ENCODE results near the gene FAM120A. TPM values are rescaled to one million over a fixed set of nuclear protein-coding genes. Genes with fewer than 3 reads are reported as not detected.

The FAM120A gene
- total and polyA plus RNA-seq, 7 experiments from 2014 or later: 9.0 to 136 (median 80.2) TPM

DNA sequence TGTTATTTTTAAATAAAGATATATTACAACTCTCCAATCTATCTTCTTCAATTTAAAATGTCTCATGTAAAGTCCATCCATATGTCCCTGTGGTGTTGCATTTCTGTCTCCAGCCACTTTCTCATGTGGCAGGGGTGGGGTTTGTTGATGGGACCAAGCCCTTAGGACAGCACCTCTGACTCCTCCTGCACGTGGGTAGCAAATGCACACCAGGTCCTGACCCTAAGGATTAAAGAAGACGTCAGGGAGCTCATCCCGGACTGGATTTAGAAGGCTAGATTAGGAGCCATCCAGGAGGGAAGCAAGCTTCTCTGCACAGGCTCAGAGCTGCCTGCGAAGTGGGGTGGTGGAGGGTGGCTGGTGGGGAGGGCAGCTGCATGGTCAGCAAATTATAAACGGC lies 40.8 kb downstream of the FAM120A start:
- Histone ChIP-seq H3K36me3 (ENCODE audit: control insufficient read depth in 2 of 3, insufficient read depth in 3 of 3, low read length in 3 of 3) (peaks cover 0 to 45% (median 14%) of the 10 kb centered on the region in 3 experiments), H3K9me3 (ENCODE audit: control insufficient read depth in 2 of 3, low read length in 3 of 3) (no peaks in the 10 kb centered on the region), H3K4me3 (ENCODE audit: low read length) (no peak overlapping the region), H3K4me1 (ENCODE audit: control insufficient read depth in 2 of 2, insufficient read depth in 2 of 2, low read length in 2 of 2) (no peaks in the 10 kb centered on the region), H3K27me3 (ENCODE audit: control insufficient read depth in 2 of 2, insufficient read depth in 2 of 2, low read length in 2 of 2) (no peaks in the 10 kb centered on the region), H3K27ac (ENCODE audit: low read depth, low read length) (no peak overlapping the region)
- no peak for DNase-seq
- no peak overlapping the region for H3K4me3 Mint-ChIP-seq
- H3K27me3 Mint-ChIP-seq: no peaks in the 10 kb centered on the region
- ChIA-PET CTCF (no interaction called here), POLR2A (no interaction called here)
- H3K27ac Mint-ChIP-seq: peak overlapping the region in 2 of 9 donors; percentile 15 to 66
- H3K36me3 Mint-ChIP-seq: peaks cover 13 to 54% (median 21%) of the 10 kb centered on the region in 5 donors
- H3K4me1 Mint-ChIP-seq: peaks cover 20 to 71% (median 42%) of the 10 kb centered on the region in 7 donors
- intact Hi-C loops (cut with micrococcal nuclease): no loop called here
- ATAC-seq: no peak
- H3K9me3 Mint-ChIP-seq: no peaks in the 10 kb centered on the region

DNA sequence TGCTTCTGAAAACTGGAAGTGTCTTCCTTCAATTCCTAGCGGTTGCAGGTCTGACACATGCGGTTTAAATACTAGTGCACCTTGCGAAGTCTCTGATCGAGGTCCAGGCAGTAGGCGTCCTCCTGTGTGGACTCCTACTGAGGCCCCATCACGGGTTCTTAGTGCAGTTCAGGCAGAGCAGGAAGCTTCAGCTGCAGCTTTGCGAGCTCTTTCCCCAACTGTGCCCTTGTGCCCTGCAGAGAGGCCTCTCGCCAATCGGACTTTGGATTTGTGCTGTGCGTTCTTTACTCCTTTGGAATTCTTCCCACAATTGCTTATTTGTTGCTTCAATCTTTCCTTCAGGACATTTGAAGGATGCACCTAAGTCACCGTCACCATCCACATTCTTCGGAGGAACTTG lies 42.5 kb downstream of the FAM120A start:
- ATAC-seq (no peak), DNase-seq (no peak)
- H3K27me3 ChIP-seq (ENCODE audit: control insufficient read depth in 2 of 2, insufficient read depth in 2 of 2, low read length in 2 of 2): no peaks in the 10 kb centered on the region
- intact Hi-C loops (cut with micrococcal nuclease): no loop called here
- Mint-ChIP-seq H3K27ac (peak overlapping the region in 1 of 9 donors; percentile 30), H3K27me3 (no peaks in the 10 kb centered on the region), H3K4me1 (peaks cover 8 to 60% (median 29%) of the 10 kb centered on the region in 7 donors), H3K9me3 (no peaks in the 10 kb centered on the region), H3K36me3 (peaks cover 11 to 51% (median 17%) of the 10 kb centered on the region in 5 donors), H3K4me3 (no peak overlapping the region)
- H3K9me3 ChIP-seq (ENCODE audit: control insufficient read depth in 2 of 3, low read length in 3 of 3): no peaks in the 10 kb centered on the region
- H3K4me1 ChIP-seq (ENCODE audit: control insufficient read depth in 2 of 2, insufficient read depth in 2 of 2, low read length in 2 of 2): no peaks in the 10 kb centered on the region
- POLR2A ChIA-PET: no interaction called here
- no peak overlapping the region for H3K27ac ChIP-seq (ENCODE audit: low read depth, low read length)
- no peak overlapping the region for H3K4me3 ChIP-seq (ENCODE audit: low read length)
- CTCF ChIA-PET: no interaction called here
- H3K36me3 ChIP-seq (ENCODE audit: control insufficient read depth in 2 of 3, insufficient read depth in 3 of 3, low read length in 3 of 3): peaks cover 0 to 46% (median 14%) of the 10 kb centered on the region in 3 experiments

DNA sequence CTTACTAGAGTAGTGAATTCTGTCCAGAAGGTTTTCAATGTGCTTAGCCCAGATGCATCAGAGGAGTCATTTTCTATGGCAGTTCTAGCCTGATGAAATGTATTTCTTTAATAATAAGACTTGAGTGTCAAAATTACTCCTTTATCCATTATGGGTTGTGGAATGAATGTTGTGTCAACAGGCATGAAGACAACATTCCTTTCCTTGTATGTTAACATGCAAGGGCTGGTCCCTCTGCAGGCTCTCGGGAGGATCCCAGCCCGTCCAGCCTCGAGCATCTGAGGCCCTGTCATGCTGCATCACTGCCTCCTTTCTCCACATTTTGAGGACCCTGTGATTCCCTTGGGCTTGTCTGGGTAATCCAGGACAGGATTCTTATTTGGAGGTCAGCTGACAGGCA lies 44.8 kb downstream of the FAM120A start:
- Mint-ChIP-seq H3K27ac (peak overlapping the region in 6 of 9 donors; percentile 5 to 49 (median 28)), H3K27me3 (no peaks in the 10 kb centered on the region), H3K4me3 (no peak overlapping the region), H3K9me3 (no peaks in the 10 kb centered on the region), H3K36me3 (peaks cover 15 to 42% (median 20%) of the 10 kb centered on the region in 5 donors), H3K4me1 (peaks cover 17 to 66% (median 36%) of the 10 kb centered on the region in 7 donors)
- CTCF ChIA-PET: no interaction called here
- DNase-seq (no peak), ATAC-seq (no peak)
- Histone ChIP-seq H3K4me1 (ENCODE audit: control insufficient read depth in 2 of 2, insufficient read depth in 2 of 2, low read length in 2 of 2) (peaks cover 6 to 14% of the 10 kb centered on the region in 2 donors), H3K27ac (ENCODE audit: low read depth, low read length) (no peak overlapping the region), H3K9me3 (ENCODE audit: control insufficient read depth in 2 of 3, low read length in 3 of 3) (no peaks in the 10 kb centered on the region), H3K4me3 (ENCODE audit: low read length) (no peak overlapping the region), H3K27me3 (ENCODE audit: control insufficient read depth in 2 of 2, insufficient read depth in 2 of 2, low read length in 2 of 2) (no peaks in the 10 kb centered on the region), H3K36me3 (ENCODE audit: control insufficient read depth in 2 of 3, insufficient read depth in 3 of 3, low read length in 3 of 3) (peaks cover 0 to 52% (median 14%) of the 10 kb centered on the region in 3 experiments)
- intact Hi-C loops (cut with micrococcal nuclease): no loop called here
- POLR2A ChIA-PET: no interaction called here

DNA sequence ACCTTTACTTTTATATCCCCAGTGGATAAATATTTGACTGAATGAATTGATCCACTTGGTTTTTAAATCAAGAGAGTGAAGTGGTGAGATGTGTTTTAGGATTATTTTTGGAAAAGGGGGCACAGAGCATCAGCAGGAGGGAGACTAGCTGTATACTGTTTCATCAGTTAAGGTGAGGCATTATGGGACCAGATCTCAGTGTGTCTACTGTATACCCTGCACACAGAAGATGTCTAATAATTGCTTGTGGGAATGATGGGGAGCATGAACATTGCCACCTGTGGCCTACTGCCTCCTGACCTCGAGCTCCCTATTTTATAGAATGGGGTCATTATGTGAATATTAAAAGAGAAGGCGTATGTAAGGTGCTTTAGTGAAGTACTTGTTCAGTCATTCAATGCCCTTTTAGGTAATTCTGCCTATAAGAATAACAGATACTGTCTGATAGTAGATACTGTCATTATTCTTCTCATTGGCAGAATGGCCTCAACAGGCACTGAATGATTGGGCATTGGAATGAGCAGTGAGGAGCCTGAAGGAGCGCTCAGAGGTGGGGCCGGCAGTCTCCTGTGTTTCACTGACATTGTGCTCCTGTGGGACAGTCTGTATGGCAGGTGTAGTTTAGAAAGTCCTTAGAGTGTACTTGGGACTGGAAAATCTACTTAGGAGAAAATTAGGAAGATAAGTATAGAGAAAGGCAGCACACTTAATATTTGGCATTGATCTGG lies 49.2 kb downstream of the FAM120A start:
- peaks cover 15 to 55% (median 28%) of the 10 kb centered on the region in 5 donors for H3K36me3 Mint-ChIP-seq
- POLR2A ChIA-PET: interaction anchor here (1.5 kb wide), 1 partner anchor 65 kb away, joined by 4 read pairs; no protein-coding TSS in a partner anchor

DNA sequence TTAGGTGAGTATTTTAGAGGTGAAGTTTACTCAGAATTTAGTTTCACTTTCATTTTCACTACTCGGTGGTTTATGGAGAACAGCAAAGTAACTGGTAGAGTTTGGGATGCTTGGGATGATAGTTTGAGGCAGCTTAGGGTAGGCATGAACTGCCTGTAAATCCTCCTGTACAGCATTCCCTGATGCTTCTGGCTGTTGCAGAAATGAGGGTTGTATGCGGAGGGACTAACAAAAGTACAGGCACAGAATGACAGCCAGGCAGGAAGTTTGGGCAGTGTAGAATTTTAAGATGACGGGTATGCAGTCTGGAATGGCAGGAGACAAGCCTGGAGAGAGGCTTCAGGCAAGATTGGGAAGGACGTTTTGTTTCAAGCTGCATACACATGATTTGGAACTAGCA lies 49.9 kb downstream of the FAM120A start:
- Histone ChIP-seq H3K27me3 (ENCODE audit: control insufficient read depth in 2 of 2, insufficient read depth in 2 of 2, low read length in 2 of 2) (no peaks in the 10 kb centered on the region), H3K9me3 (ENCODE audit: control insufficient read depth in 2 of 3, low read length in 3 of 3) (no peaks in the 10 kb centered on the region), H3K4me3 (ENCODE audit: low read length) (peak overlapping the region; percentile 51), H3K4me1 (ENCODE audit: control insufficient read depth in 2 of 2, insufficient read depth in 2 of 2, low read length in 2 of 2) (peaks cover 11 to 14% of the 10 kb centered on the region in 2 donors), H3K36me3 (ENCODE audit: control insufficient read depth in 2 of 3, insufficient read depth in 3 of 3, low read length in 3 of 3) (peaks cover 0 to 31% (median 6%) of the 10 kb centered on the region in 3 experiments), H3K27ac (ENCODE audit: low read depth, low read length) (peak overlapping the region; percentile 59)
- POLR2A ChIA-PET: interaction anchor here (1.5 kb wide), 1 partner anchor 65 kb away, joined by 4 read pairs; no protein-coding TSS in a partner anchor
- CTCF ChIA-PET: no interaction called here
- intact Hi-C loops (cut with micrococcal nuclease): loop anchor here (1.0 to 5.0 kb wide), 4 partner anchors 34 to 65 kb away; partner anchors contain the start of gene FAM120AOS (in 2 of the 2)
- Mint-ChIP-seq H3K36me3 (peaks cover 15 to 52% (median 28%) of the 10 kb centered on the region in 5 donors), H3K27me3 (no peaks in the 10 kb centered on the region), H3K27ac (peak overlapping the region; percentile 83 to 97 (median 91)), H3K9me3 (no peaks in the 10 kb centered on the region), H3K4me3 (peak overlapping the region; percentile 88 to 97 (median 91)), H3K4me1 (peaks cover 33 to 73% (median 59%) of the 10 kb centered on the region in 7 donors)
- DNase-seq (peak in 6 of 9 donors; percentile 8 to 37 (median 19)), ATAC-seq (no peak)

More for the DNA sequence above, 49.2 kb downstream of the FAM120A start:
- intact Hi-C loops (cut with micrococcal nuclease): loop anchor here (1.0 to 5.0 kb wide), 4 partner anchors 33 to 66 kb away; partner anchors contain the start of gene FAM120AOS (in 2 of the 2)
- peak overlapping the region; percentile 59 for H3K27ac ChIP-seq (ENCODE audit: low read depth, low read length)
- H3K4me3 ChIP-seq (ENCODE audit: low read length): peak overlapping the region; percentile 51
- CTCF ChIA-PET: no interaction called here
- H3K4me1 ChIP-seq (ENCODE audit: control insufficient read depth in 2 of 2, insufficient read depth in 2 of 2, low read length in 2 of 2): peaks cover 11 to 14% of the 10 kb centered on the region in 2 donors
- Mint-ChIP-seq H3K27me3 (no peaks in the 10 kb centered on the region), H3K4me1 (peaks cover 33 to 72% (median 55%) of the 10 kb centered on the region in 7 donors), H3K9me3 (no peaks in the 10 kb centered on the region), H3K27ac (peak overlapping the region; percentile 83 to 97 (median 91)), H3K4me3 (peak overlapping the region; percentile 88 to 97 (median 91))
- ATAC-seq: no peak
- peaks cover 0 to 36% (median 9%) of the 10 kb centered on the region in 3 experiments for H3K36me3 ChIP-seq (ENCODE audit: control insufficient read depth in 2 of 3, insufficient read depth in 3 of 3, low read length in 3 of 3)
- no peaks in the 10 kb centered on the region for H3K27me3 ChIP-seq (ENCODE audit: control insufficient read depth in 2 of 2, insufficient read depth in 2 of 2, low read length in 2 of 2)
- H3K9me3 ChIP-seq (ENCODE audit: control insufficient read depth in 2 of 3, low read length in 3 of 3): no peaks in the 10 kb centered on the region
- no peak for DNase-seq

DNA sequence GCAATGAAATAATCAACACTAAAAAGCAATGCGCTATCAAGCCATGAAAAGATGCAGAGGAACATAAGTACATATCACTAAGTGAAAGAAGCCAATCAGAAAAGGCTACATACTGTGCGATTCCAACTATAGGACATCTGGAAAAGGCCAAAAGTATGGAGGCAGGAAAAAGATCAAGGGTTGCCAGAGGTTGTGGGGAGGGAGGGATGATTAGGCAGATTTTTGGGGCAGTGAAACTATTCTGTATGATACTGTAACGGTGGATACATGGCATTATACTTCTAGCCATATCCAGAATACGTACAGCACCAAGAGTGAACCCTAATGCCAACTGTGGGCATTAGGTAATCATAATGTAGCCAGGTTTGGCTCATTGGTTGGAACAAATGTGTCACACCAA lies 51.9 kb downstream of the FAM120A start:
- ChIA-PET CTCF (no interaction called here), POLR2A (no interaction called here)
- Histone ChIP-seq H3K9me3 (ENCODE audit: control insufficient read depth in 2 of 3, low read length in 3 of 3) (no peaks in the 10 kb centered on the region), H3K27me3 (ENCODE audit: control insufficient read depth in 2 of 2, insufficient read depth in 2 of 2, low read length in 2 of 2) (no peaks in the 10 kb centered on the region), H3K36me3 (ENCODE audit: control insufficient read depth in 2 of 3, insufficient read depth in 3 of 3, low read length in 3 of 3) (peaks cover 0 to 24% (median 0%) of the 10 kb centered on the region in 3 experiments), H3K27ac (ENCODE audit: low read depth, low read length) (no peak overlapping the region), H3K4me3 (ENCODE audit: low read length) (no peak overlapping the region), H3K4me1 (ENCODE audit: control insufficient read depth in 2 of 2, insufficient read depth in 2 of 2, low read length in 2 of 2) (peaks cover 11 to 18% of the 10 kb centered on the region in 2 donors)
- DNase-seq (no peak), ATAC-seq (no peak)
- H3K9me3 Mint-ChIP-seq: no peaks in the 10 kb centered on the region
- H3K27me3 Mint-ChIP-seq: no peaks in the 10 kb centered on the region
- peaks cover 49 to 82% (median 71%) of the 10 kb centered on the region in 7 donors for H3K4me1 Mint-ChIP-seq
- H3K4me3 Mint-ChIP-seq: no peak overlapping the region
- no peak overlapping the region for H3K27ac Mint-ChIP-seq
- intact Hi-C loops (cut with micrococcal nuclease): loop anchor here in 1 of 2 donors (5.0 kb wide), 1 partner anchor 36 kb away; no protein-coding TSS in a partner anchor
- peaks cover 4 to 43% (median 28%) of the 10 kb centered on the region in 5 donors for H3K36me3 Mint-ChIP-seq
